Measurements from ENCODE around the gene MAML2.

The MAML2 gene

GRCh38 chr11:96143041-96143521, 199.9 kb downstream of the MAML2 start:
- peaks cover 3% of the 10 kb centered on the region for H3K27me3 ChIP-seq
- no peaks in the 10 kb centered on the region for H3K9me3 ChIP-seq
- no peaks in the 10 kb centered on the region for H3K4me1 ChIP-seq (ENCODE audit: control insufficient read depth in 1 of 2, insufficient read depth in 1 of 2, low read depth in 1 of 2, low read length in 1 of 2)
- no peak overlapping the region for H3K4me3 ChIP-seq (ENCODE audit: low read depth in 1 of 2, low read length in 1 of 2)
- no peak for TF ChIP-seq CTCF (IDR thresholded peaks at IDR 0.05)
- no peak overlapping the region for H3K27ac ChIP-seq
- H3K36me3 ChIP-seq = no peaks in the 10 kb centered on the region

GRCh38 chr11:96141626-96142025, 201.4 kb downstream of the MAML2 start:
- Histone ChIP-seq H3K36me3 (no peaks in the 10 kb centered on the region), H3K27ac (no peak overlapping the region), H3K4me3 (ENCODE audit: low read depth in 1 of 2, low read length in 1 of 2) (no peak overlapping the region), H3K9me3 (no peaks in the 10 kb centered on the region), H3K27me3 (peaks cover 3% of the 10 kb centered on the region), H3K4me1 (ENCODE audit: control insufficient read depth in 1 of 2, insufficient read depth in 1 of 2, low read depth in 1 of 2, low read length in 1 of 2) (peaks cover 0 to 2% of the 10 kb centered on the region in 2 experiments)
- TF ChIP-seq CTCF (IDR thresholded peaks at IDR 0.05) = no peak

- peaks cover 0 to 11% of the 10 kb centered on the region in 2 experiments for H3K4me1 ChIP-seq (ENCODE audit: control insufficient read depth in 1 of 2, insufficient read depth in 1 of 2, low read depth in 1 of 2, low read length in 1 of 2)
- H3K27ac ChIP-seq = no peak overlapping the region
- TF ChIP-seq CTCF (IDR thresholded peaks at IDR 0.05) = no peak
Observed at GRCh38 chr11:96139691-96140090, 203.3 kb downstream of the MAML2 start.

GRCh38 chr11:96137373-96137772, 205.6 kb downstream of the MAML2 start:
- peaks cover 0 to 11% of the 10 kb centered on the region in 2 experiments for H3K4me1 ChIP-seq (ENCODE audit: control insufficient read depth in 1 of 2, insufficient read depth in 1 of 2, low read depth in 1 of 2, low read length in 1 of 2)

More at GRCh38 chr11:96139691-96140090, 203.3 kb downstream of the MAML2 start:
- Histone ChIP-seq H3K9me3 (no peaks in the 10 kb centered on the region), H3K36me3 (no peaks in the 10 kb centered on the region), H3K4me3 (ENCODE audit: low read depth in 1 of 2, low read length in 1 of 2) (no peak overlapping the region), H3K27me3 (peaks cover 3% of the 10 kb centered on the region)

GRCh38 chr11:96136613-96137298, 206.2 kb downstream of the MAML2 start:
- H3K4me3 ChIP-seq (ENCODE audit: low read depth in 1 of 2, low read length in 1 of 2) = no peak overlapping the region
- H3K4me1 ChIP-seq (ENCODE audit: control insufficient read depth in 1 of 2, insufficient read depth in 1 of 2, low read depth in 1 of 2, low read length in 1 of 2) = peaks cover 0 to 11% of the 10 kb centered on the region in 2 experiments
- H3K27ac ChIP-seq = no peak overlapping the region
- no peaks in the 10 kb centered on the region for H3K9me3 ChIP-seq
- no peaks in the 10 kb centered on the region for H3K27me3 ChIP-seq
- TF ChIP-seq CTCF (IDR thresholded peaks at IDR 0.05) = no peak
- no peaks in the 10 kb centered on the region for H3K36me3 ChIP-seq

More at GRCh38 chr11:96137373-96137772, 205.6 kb downstream of the MAML2 start:
- no peaks in the 10 kb centered on the region for H3K9me3 ChIP-seq
- no peak overlapping the region for H3K4me3 ChIP-seq (ENCODE audit: low read depth in 1 of 2, low read length in 1 of 2)
- H3K27me3 ChIP-seq = no peaks in the 10 kb centered on the region
- no peaks in the 10 kb centered on the region for H3K36me3 ChIP-seq
- TF ChIP-seq CTCF (IDR thresholded peaks at IDR 0.05) = no peak
- no peak overlapping the region for H3K27ac ChIP-seq
